HG03108 (cell line): Measurements from ENCODE around the gene BHLHA15.

ENCODE experiments used
- ATAC-seq: cut with Tn5 transposase; IDR thresholded peaks from one replicate; pipeline ENCODE4 v1.9.1; 2021; ENCODE audit warnings: moderate library complexity; ENCODE audit not compliant: unreplicated experiment

Gene BHLHA15

GRCh38 chr7:98223351-98223897 is 12.2 kb downstream of the BHLHA15 start:
- ATAC-seq: no peak

GRCh38 chr7:98223898-98224700 is 12.9 kb downstream of the BHLHA15 start:
- no peak for ATAC-seq

GRCh38 chr7:98224701-98225181 is 13.5 kb downstream of the BHLHA15 start:
- ATAC-seq: no peak

DNA sequence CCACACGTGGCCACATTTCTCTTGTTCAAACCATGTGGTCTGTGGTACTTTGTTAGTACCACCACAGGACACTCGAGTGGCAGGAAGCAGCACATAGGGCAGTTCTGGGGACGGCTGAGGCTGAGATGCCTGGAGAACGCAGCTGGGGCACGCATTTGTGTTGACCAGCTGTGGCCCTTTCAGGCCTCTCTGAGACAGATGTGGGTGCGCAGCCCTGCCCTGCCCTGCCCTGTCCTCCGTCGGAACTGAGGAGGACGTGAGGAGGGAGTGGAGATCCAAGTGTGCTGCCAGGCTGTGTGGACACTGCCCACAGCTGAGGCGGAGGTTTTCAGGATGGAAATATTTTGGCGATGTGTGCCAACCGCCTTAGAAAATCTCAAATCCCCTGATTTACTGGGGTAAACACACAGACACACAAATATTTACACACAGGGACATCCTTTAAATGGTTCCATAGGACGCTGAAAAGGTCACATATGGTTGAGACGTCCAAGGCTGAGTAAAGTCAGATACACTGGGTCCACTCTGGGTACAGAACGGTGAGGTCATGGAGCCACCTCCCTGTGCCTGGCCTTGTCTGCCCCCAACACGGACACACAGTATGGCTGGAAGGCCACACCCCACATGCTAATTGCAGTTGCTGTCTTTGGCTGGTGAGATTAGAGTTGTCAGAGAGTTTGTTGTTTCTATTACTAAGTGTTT is 14.8 kb downstream of the BHLHA15 start:
- ATAC-seq: no peak

DNA sequence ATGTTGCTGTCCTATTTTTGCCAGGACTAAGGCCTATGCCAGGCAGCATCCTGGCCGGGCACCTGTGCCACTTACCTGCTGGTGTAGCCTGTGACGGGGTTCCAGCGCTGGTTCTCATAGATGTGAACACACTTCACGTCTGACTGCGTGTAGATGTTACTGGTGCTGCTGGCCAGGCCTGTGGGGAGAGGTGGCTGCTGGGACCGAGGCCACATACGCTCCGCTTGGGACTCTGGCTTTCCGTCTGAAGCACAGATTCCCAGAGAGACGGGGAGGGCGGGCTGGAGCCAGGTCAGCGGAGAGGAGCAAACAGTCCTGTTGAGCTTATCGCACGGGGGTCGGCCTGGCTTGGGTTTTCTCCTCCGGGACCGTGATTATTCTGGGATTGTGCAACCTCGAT is 16.7 kb downstream of the BHLHA15 start:
- ATAC-seq: no peak

- ATAC-seq: no peak
Measured at GRCh38 chr7:98228801-98229200, 17.6 kb downstream of the BHLHA15 start.

GRCh38 chr7:98229441-98229840 is 18.2 kb downstream of the BHLHA15 start:
- no peak for ATAC-seq

- ATAC-seq: no peak
Measured at GRCh38 chr7:98229991-98230745, 18.9 kb downstream of the BHLHA15 start.

DNA sequence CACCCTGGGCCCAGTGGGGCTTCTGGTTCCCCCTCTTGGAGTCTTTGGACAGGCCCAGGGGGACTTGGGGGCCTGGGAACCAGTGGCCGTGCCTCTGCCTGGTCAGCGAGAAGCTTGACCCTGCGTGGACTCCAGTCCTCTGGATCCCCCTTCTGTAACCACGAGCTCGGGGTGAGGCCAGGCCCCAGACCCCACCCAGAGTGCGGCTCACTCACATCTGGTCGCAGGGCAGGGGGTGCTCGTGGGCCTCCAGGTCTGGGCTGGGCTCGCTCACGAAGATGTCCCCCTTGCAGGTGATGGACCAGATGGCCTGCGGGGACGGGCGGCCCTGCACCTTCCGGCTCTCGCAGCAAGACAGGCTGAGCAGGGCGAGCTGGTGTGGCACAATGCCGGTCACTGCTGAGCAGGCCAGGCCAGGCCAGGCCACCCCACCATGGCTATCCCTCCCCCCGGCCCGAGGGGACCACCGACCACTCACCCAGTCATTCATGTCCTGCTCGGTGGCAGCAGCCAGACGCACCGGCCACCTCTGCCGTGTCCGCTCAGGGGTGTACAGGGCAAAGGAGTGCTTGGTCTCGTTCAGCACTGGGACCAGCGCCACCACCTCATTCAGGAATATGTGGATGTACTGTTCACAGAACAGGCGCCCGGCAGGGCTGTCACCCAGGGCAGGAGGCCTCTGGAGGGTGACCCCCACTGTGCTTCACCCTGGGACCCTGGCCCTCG is 19.7 kb downstream of the BHLHA15 start:
- ATAC-seq: no peak

DNA sequence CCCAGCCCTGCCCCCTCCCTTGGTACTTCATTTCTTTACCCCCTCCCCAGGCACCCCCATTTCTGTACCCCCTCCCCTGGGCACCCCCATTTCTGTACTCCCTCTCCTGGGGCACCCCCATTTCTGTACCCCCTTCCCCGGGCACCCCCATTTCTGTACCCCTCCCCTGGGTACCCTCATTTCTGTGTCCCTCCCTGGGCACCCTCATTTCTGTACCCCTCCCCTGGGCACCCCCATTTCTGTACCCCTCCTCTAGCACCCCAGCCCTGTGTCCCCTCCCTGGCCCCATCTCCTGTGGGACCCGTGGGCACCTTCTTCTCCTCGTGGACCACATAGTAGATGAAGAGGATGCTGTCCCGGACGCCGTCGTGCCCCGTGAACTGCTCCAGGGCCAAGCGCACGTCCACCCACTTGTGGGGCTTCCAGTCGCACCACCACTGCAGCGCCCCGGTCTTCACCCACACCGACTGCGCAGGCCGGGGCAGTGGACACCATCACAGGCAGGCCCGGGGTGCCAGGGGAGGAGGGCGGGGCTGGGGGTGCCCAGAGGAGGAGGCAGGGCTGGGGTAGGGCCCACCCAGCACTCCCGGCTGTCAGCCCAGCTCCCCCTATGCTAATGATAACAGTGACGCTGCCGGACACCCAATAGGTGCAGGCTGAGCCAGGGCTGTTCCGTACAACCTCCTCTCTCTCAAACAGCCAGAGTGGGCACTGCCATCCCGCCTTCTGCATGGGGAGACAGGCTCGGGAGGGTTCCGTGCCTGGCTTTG is 20.4 kb downstream of the BHLHA15 start:
- no peak for ATAC-seq

DNA sequence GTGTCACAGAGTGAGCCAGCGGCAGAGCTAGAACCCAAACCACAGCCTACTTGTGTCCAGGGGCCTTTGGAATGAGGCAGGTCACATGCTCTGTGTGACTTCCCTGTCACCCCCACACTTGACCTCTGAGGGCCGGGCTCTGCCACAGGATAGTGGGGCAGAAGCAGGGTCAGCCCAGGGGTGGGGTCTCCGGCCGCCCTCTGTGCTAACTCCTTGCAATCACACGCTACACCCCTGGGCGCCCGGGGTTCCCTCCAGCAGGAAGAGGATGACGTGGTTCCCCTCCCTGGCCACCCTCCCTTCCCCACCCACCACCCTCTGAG is 21.0 kb downstream of the BHLHA15 start:
- ATAC-seq: no peak

DNA sequence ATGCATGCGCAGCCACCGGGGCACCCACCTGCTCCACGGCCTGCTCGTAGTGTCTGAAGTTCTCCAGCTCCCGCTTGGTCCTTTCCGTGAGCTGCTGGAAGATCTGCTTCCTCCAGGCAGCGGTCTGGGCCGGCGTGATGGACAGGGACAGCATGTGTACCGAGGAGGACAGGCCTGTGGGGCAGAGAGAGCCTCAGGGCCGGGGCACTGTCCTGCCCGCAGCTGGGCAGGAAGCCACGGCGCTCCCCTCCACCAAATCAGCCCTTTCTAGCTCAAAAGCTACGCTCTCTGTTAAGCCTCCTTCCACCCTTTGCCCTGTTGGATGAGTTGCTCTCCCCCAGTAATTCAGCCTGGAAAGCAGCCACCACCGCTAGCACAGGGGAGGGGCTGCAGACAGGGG is 21.6 kb downstream of the BHLHA15 start:
- ATAC-seq: no peak

GRCh38 chr7:98233219-98234070 is 22.2 kb downstream of the BHLHA15 start:
- ATAC-seq: no peak

DNA sequence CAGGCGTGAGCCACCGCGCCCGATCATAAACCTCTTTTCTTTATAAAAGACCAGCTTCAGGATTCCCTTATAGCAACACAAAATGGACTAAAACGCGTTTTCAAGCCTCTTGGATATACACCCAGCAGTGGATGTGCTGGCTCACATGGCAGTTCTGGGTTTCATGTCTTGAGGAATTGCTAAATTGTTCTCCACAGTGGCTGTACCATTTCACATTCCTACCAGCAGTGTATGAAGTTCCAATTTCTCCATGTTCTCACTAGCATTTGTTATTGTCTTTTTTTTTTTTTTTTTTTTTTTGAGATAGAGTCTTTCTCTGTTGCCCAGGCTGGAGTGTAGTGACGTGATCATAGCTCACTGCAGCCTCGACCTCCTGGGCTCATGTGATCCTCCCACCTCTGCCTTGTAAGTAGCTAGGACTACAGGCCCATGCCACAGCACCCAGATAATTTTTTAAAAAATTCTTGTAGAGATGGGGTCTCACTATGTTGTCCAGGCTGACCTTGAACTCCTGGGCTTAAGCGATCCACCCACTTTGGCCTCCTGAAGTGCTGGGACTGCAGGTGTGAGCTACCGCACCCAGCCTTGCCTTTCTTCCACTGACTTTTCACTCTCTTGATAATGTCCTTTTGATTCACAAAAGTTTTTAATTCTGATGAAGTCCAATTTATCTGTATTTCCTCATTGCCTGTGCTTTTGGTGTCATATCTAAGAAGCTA is 23.3 kb downstream of the BHLHA15 start:
- no peak for ATAC-seq

DNA sequence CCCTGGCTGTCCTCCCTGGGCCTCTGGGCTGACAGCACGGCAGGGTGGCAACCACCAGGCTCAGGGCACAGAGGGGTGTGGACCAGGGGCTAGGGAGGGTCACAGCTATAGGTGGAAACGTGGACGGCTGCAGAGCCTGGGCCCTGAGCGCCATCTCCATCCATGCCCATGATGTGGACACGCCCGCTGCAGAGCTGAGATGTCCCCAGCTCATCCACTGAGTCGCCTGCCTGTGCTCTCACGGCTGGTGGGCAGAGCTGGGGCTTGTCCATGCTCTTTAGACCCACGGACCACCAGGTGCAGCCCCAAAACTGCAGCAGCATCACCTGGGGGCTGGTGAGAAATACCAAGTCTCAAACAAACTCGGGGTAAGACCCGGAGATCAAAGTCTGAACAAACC is 24.7 kb downstream of the BHLHA15 start:
- no peak for ATAC-seq

- ATAC-seq: no peak
Measured at GRCh38 chr7:98236355-98237185, 25.3 kb downstream of the BHLHA15 start.

DNA sequence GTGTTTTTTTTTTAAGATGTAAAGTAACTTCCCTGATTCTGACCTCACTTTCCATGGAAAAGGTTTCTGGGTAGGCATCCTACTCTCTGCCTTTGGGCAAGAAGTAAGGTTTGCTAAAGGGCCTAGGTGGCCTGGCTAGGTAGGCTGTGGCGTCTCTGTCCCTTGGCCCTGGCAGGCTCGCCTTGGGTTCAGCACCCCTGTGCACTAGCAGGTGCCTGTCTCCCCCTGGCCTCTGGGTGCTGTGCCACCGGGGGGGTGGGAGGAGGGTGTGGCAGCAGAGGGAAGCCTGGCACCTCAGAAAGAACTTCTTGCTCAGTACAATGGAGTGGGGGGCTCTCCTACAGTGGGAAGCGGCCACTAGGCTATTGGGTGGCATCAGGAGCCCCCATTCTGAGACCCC is 26.8 kb downstream of the BHLHA15 start:
- ATAC-seq: no peak

- ATAC-seq: no peak
Measured at GRCh38 chr7:98238976-98239375, 27.7 kb downstream of the BHLHA15 start.
